ENCODE measurements around the gene GTSE1.

Gene GTSE1

GRCh38 chr22:46349681-46350080 lies 53.0 kb downstream of the GTSE1 start:
- no peaks in the 10 kb centered on the region for H3K27me3 ChIP-seq (ENCODE audit: control insufficient read depth, insufficient read depth, low read length)
- H3K4me1 ChIP-seq (ENCODE audit: control insufficient read depth, insufficient read depth, low read length): no peaks in the 10 kb centered on the region
- peaks cover 100% of the 10 kb centered on the region for H3K36me3 ChIP-seq (ENCODE audit: control insufficient read depth, insufficient read depth, low read length)
- no peak overlapping the region for H3K9ac ChIP-seq (ENCODE audit: low read depth, low read length)
- no peak overlapping the region for H3K4me3 ChIP-seq (ENCODE audit: low read depth, low read length)
- no peaks in the 10 kb centered on the region for H3K9me3 ChIP-seq (ENCODE audit: control insufficient read depth, insufficient read depth, low read length)
- H3K27ac ChIP-seq (ENCODE audit: low read depth, low read length): no peak overlapping the region

- Histone ChIP-seq H3K27ac (ENCODE audit: low read depth, low read length) (no peak overlapping the region), H3K36me3 (ENCODE audit: control insufficient read depth, insufficient read depth, low read length) (peaks cover 100% of the 10 kb centered on the region), H3K9ac (ENCODE audit: low read depth, low read length) (no peak overlapping the region), H3K27me3 (ENCODE audit: control insufficient read depth, insufficient read depth, low read length) (no peaks in the 10 kb centered on the region), H3K4me3 (ENCODE audit: low read depth, low read length) (no peak overlapping the region), H3K4me1 (ENCODE audit: control insufficient read depth, insufficient read depth, low read length) (no peaks in the 10 kb centered on the region), H3K9me3 (ENCODE audit: control insufficient read depth, insufficient read depth, low read length) (no peaks in the 10 kb centered on the region)
Measured at GRCh38 chr22:46350121-46350520, 53.5 kb downstream of the GTSE1 start.

DNA sequence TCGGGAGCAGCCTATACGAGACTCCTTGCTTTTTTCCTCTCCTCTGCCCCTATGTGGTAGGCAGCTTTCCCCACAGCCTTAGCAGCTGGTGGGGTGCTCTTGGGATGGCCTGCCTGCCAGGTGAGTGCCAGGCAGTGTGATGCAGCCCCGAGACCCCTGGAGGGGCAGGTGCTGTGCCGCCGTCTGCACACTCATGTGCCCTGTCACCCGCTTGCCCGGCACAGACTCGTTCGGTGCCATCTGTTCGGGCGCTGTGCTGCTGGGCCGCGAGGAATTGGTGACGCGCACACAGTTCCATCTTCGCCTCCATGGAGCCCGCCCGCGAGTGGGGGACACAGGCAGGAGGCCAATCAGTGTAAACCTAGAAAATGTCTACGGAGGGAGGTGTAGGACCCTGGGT lies 54.0 kb downstream of the GTSE1 start:
- Histone ChIP-seq H3K36me3 (ENCODE audit: control insufficient read depth, insufficient read depth, low read length) (peaks cover 98% of the 10 kb centered on the region), H3K4me3 (ENCODE audit: low read depth, low read length) (no peak overlapping the region), H3K27ac (ENCODE audit: low read depth, low read length) (no peak overlapping the region), H3K9me3 (ENCODE audit: control insufficient read depth, insufficient read depth, low read length) (no peaks in the 10 kb centered on the region), H3K27me3 (ENCODE audit: control insufficient read depth, insufficient read depth, low read length) (no peaks in the 10 kb centered on the region), H3K9ac (ENCODE audit: low read depth, low read length) (no peak overlapping the region), H3K4me1 (ENCODE audit: control insufficient read depth, insufficient read depth, low read length) (no peaks in the 10 kb centered on the region)

- Histone ChIP-seq H3K27me3 (ENCODE audit: control insufficient read depth, insufficient read depth, low read length) (no peaks in the 10 kb centered on the region), H3K27ac (ENCODE audit: low read depth, low read length) (no peak overlapping the region), H3K9me3 (ENCODE audit: control insufficient read depth, insufficient read depth, low read length) (no peaks in the 10 kb centered on the region), H3K9ac (ENCODE audit: low read depth, low read length) (no peak overlapping the region), H3K4me3 (ENCODE audit: low read depth, low read length) (no peak overlapping the region), H3K36me3 (ENCODE audit: control insufficient read depth, insufficient read depth, low read length) (peaks cover 98% of the 10 kb centered on the region), H3K4me1 (ENCODE audit: control insufficient read depth, insufficient read depth, low read length) (no peaks in the 10 kb centered on the region)
Measured at GRCh38 chr22:46351131-46351735, 54.6 kb downstream of the GTSE1 start.

- H3K27me3 ChIP-seq (ENCODE audit: control insufficient read depth, insufficient read depth, low read length): no peaks in the 10 kb centered on the region
- H3K4me3 ChIP-seq (ENCODE audit: low read depth, low read length): no peak overlapping the region
- no peaks in the 10 kb centered on the region for H3K9me3 ChIP-seq (ENCODE audit: control insufficient read depth, insufficient read depth, low read length)
- H3K36me3 ChIP-seq (ENCODE audit: control insufficient read depth, insufficient read depth, low read length): peaks cover 98% of the 10 kb centered on the region
- no peak overlapping the region for H3K9ac ChIP-seq (ENCODE audit: low read depth, low read length)
- no peaks in the 10 kb centered on the region for H3K4me1 ChIP-seq (ENCODE audit: control insufficient read depth, insufficient read depth, low read length)
- no peak overlapping the region for H3K27ac ChIP-seq (ENCODE audit: low read depth, low read length)
Measured at GRCh38 chr22:46351767-46352166, 55.1 kb downstream of the GTSE1 start.

- no peaks in the 10 kb centered on the region for H3K27me3 ChIP-seq (ENCODE audit: control insufficient read depth, insufficient read depth, low read length)
- no peaks in the 10 kb centered on the region for H3K4me1 ChIP-seq (ENCODE audit: control insufficient read depth, insufficient read depth, low read length)
- H3K9me3 ChIP-seq (ENCODE audit: control insufficient read depth, insufficient read depth, low read length): no peaks in the 10 kb centered on the region
- H3K36me3 ChIP-seq (ENCODE audit: control insufficient read depth, insufficient read depth, low read length): peaks cover 98% of the 10 kb centered on the region
- no peak overlapping the region for H3K4me3 ChIP-seq (ENCODE audit: low read depth, low read length)
- H3K9ac ChIP-seq (ENCODE audit: low read depth, low read length): no peak overlapping the region
- no peak overlapping the region for H3K27ac ChIP-seq (ENCODE audit: low read depth, low read length)
Measured at GRCh38 chr22:46352276-46352675, 55.6 kb downstream of the GTSE1 start.

- peaks cover 97% of the 10 kb centered on the region for H3K36me3 ChIP-seq (ENCODE audit: control insufficient read depth, insufficient read depth, low read length)
- no peak overlapping the region for H3K9ac ChIP-seq (ENCODE audit: low read depth, low read length)
- H3K27me3 ChIP-seq (ENCODE audit: control insufficient read depth, insufficient read depth, low read length): no peaks in the 10 kb centered on the region
- no peaks in the 10 kb centered on the region for H3K9me3 ChIP-seq (ENCODE audit: control insufficient read depth, insufficient read depth, low read length)
- H3K4me3 ChIP-seq (ENCODE audit: low read depth, low read length): no peak overlapping the region
- H3K4me1 ChIP-seq (ENCODE audit: control insufficient read depth, insufficient read depth, low read length): no peaks in the 10 kb centered on the region
- no peak overlapping the region for H3K27ac ChIP-seq (ENCODE audit: low read depth, low read length)
Measured at GRCh38 chr22:46352691-46353386, 56.2 kb downstream of the GTSE1 start.

DNA sequence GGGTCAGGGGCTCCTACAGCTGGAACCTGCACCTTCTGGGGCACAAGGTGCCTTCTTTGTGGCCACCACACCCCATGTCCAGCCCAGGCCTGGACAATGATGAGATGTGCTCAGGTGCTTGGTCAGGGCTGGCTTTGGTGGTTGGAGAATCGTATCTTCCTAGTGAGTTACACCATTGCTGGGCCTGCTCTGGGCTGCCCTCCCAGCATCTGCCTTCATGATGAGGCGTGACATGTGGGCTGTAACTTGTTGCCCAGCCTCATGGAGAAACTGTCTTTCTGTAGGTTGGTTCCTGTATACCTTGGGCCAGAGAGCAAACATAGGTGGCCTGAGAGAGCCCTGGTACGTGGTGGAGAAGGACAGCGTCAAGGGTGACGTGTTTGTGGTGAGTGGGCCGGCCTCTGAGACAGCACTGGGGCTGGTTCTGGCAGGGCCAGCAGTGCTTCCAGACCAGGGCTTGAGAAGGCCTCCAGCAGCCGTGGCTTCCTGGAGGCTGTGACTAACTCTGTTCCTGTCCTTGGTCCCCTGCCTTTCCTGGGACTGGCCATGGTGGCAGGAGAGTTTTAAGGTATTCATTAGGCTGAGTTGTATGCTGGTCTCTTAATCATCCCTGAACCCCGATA lies 56.9 kb downstream of the GTSE1 start:
- Histone ChIP-seq H3K27ac (ENCODE audit: low read depth, low read length) (no peak overlapping the region), H3K9me3 (ENCODE audit: control insufficient read depth, insufficient read depth, low read length) (no peaks in the 10 kb centered on the region), H3K36me3 (ENCODE audit: control insufficient read depth, insufficient read depth, low read length) (peaks cover 97% of the 10 kb centered on the region), H3K9ac (ENCODE audit: low read depth, low read length) (no peak overlapping the region), H3K27me3 (ENCODE audit: control insufficient read depth, insufficient read depth, low read length) (no peaks in the 10 kb centered on the region), H3K4me3 (ENCODE audit: low read depth, low read length) (no peak overlapping the region), H3K4me1 (ENCODE audit: control insufficient read depth, insufficient read depth, low read length) (no peaks in the 10 kb centered on the region)

GRCh38 chr22:46354176-46354992 lies 57.7 kb downstream of the GTSE1 start:
- H3K27ac ChIP-seq (ENCODE audit: low read depth, low read length): no peak overlapping the region
- H3K4me1 ChIP-seq (ENCODE audit: control insufficient read depth, insufficient read depth, low read length): no peaks in the 10 kb centered on the region
- H3K4me3 ChIP-seq (ENCODE audit: low read depth, low read length): no peak overlapping the region
- H3K27me3 ChIP-seq (ENCODE audit: control insufficient read depth, insufficient read depth, low read length): no peaks in the 10 kb centered on the region
- H3K36me3 ChIP-seq (ENCODE audit: control insufficient read depth, insufficient read depth, low read length): peaks cover 97% of the 10 kb centered on the region
- H3K9me3 ChIP-seq (ENCODE audit: control insufficient read depth, insufficient read depth, low read length): no peaks in the 10 kb centered on the region
- no peak overlapping the region for H3K9ac ChIP-seq (ENCODE audit: low read depth, low read length)

GRCh38 chr22:46354993-46355305 lies 58.3 kb downstream of the GTSE1 start:
- Histone ChIP-seq H3K27ac (ENCODE audit: low read depth, low read length) (no peak overlapping the region), H3K27me3 (ENCODE audit: control insufficient read depth, insufficient read depth, low read length) (no peaks in the 10 kb centered on the region), H3K9ac (ENCODE audit: low read depth, low read length) (no peak overlapping the region), H3K9me3 (ENCODE audit: control insufficient read depth, insufficient read depth, low read length) (no peaks in the 10 kb centered on the region), H3K36me3 (ENCODE audit: control insufficient read depth, insufficient read depth, low read length) (peaks cover 92% of the 10 kb centered on the region), H3K4me1 (ENCODE audit: control insufficient read depth, insufficient read depth, low read length) (no peaks in the 10 kb centered on the region), H3K4me3 (ENCODE audit: low read depth, low read length) (no peak overlapping the region)
